ENCODE data around the gene SH2D3A.

Gene SH2D3A

GRCh38 chr19:6708346-6708745 is 58.9 kb downstream of the SH2D3A start:
- TF ChIP-seq FOXP2 (optimal IDR thresholded peaks at IDR 0.05; ENCODE audit: borderline replicate concordance, extremely low read depth, extremely low read length, insufficient read depth) = no peak
- TF ChIP-seq TAF1 (IDR thresholded peaks at IDR 0.05; ENCODE audit: borderline replicate concordance, insufficient read depth, low read length) = no peak
- no peak for TF ChIP-seq REST (IDR thresholded peaks at IDR 0.05; ENCODE audit: insufficient read depth in 1 of 2, low read depth in 2 of 2, low read length in 2 of 2)
- TF ChIP-seq SIN3A (IDR thresholded peaks at IDR 0.05; ENCODE audit: borderline replicate concordance, insufficient read depth, low read length) = no peak
- no peak for TF ChIP-seq POLR2AphosphoS5 (IDR thresholded peaks at IDR 0.05; ENCODE audit: low read depth, low read length)

- TF ChIP-seq POLR2AphosphoS5 (IDR thresholded peaks at IDR 0.05; ENCODE audit: low read depth, low read length) (no peak), REST (IDR thresholded peaks at IDR 0.05; ENCODE audit: insufficient read depth in 1 of 2, low read depth in 2 of 2, low read length in 2 of 2) (no peak), FOXP2 (optimal IDR thresholded peaks at IDR 0.05; ENCODE audit: borderline replicate concordance, extremely low read depth, extremely low read length, insufficient read depth) (no peak), SIN3A (IDR thresholded peaks at IDR 0.05; ENCODE audit: borderline replicate concordance, insufficient read depth, low read length) (no peak), TAF1 (IDR thresholded peaks at IDR 0.05; ENCODE audit: borderline replicate concordance, insufficient read depth, low read length) (no peak)
Measured at GRCh38 chr19:6707658-6708018, 59.6 kb downstream of the SH2D3A start.

- TF ChIP-seq REST (IDR thresholded peaks at IDR 0.05; ENCODE audit: insufficient read depth in 1 of 2, low read depth in 2 of 2, low read length in 2 of 2) (no peak), SIN3A (IDR thresholded peaks at IDR 0.05; ENCODE audit: borderline replicate concordance, insufficient read depth, low read length) (no peak), FOXP2 (optimal IDR thresholded peaks at IDR 0.05; ENCODE audit: borderline replicate concordance, extremely low read depth, extremely low read length, insufficient read depth) (no peak), TAF1 (IDR thresholded peaks at IDR 0.05; ENCODE audit: borderline replicate concordance, insufficient read depth, low read length) (no peak), POLR2AphosphoS5 (IDR thresholded peaks at IDR 0.05; ENCODE audit: low read depth, low read length) (no peak)
Measured at GRCh38 chr19:6707011-6707657, 60.1 kb downstream of the SH2D3A start.

GRCh38 chr19:6706633-6706958 is 60.6 kb downstream of the SH2D3A start:
- TF ChIP-seq SIN3A (IDR thresholded peaks at IDR 0.05; ENCODE audit: borderline replicate concordance, insufficient read depth, low read length) (no peak), REST (IDR thresholded peaks at IDR 0.05; ENCODE audit: insufficient read depth in 1 of 2, low read depth in 2 of 2, low read length in 2 of 2) (no peak), POLR2AphosphoS5 (IDR thresholded peaks at IDR 0.05; ENCODE audit: low read depth, low read length) (no peak), FOXP2 (optimal IDR thresholded peaks at IDR 0.05; ENCODE audit: borderline replicate concordance, extremely low read depth, extremely low read length, insufficient read depth) (no peak), TAF1 (IDR thresholded peaks at IDR 0.05; ENCODE audit: borderline replicate concordance, insufficient read depth, low read length) (no peak)

Measured in PFSK-1 (cell line).